CD4-positive, alpha-beta T cell (primary cell): ENCODE data around the gene TRIM3. TPM values are rescaled to one million over a fixed set of nuclear protein-coding genes. Genes with fewer than 3 reads are reported as not detected.

Experiments
- ATAC-seq: fragments of 200-7000 bp; cut with Tn5 transposase; one replicate; pipeline ENCODE4 v1.10.0; 2022; ENCODE audit warnings: mild to moderate bottlenecking; ENCODE audit not compliant: poor library complexity
- CTCF ChIA-PET: fragments of 350-600 bp; sonication (Branson Sonifier 250); formaldehyde crosslinking; loops from one replicate; lab custom pipeline; 2021; ENCODE audit warnings: antibody characterized with exemption, inconsistent platforms; lab: Charles Lee
- POLR2A ChIA-PET: fragments of 350-600 bp; sonication (Branson Sonifier 250); formaldehyde crosslinking; loops from one replicate; lab custom pipeline; 2021; ENCODE audit warnings: antibody characterized with exemption, inconsistent platforms; lab: Charles Lee
- DNase-seq, 14 experiments: peaks; one replicate each; pipeline ENCODE4 v3.0.0-alpha.2; 2013 to 2020; ENCODE audit warnings: mixed read lengths in 2 of 14
- H3K27ac ChIP-seq, 2 donors: one replicate each; pipeline versions ENCODE4 v1.5.1 to v1.7.0; 2013; ENCODE audit warnings: low read length in 2 of 2, low read depth in 1 of 2, mild to moderate bottlenecking in 1 of 2
- H3K27me3 ChIP-seq, 2 experiments: 1 replicate in 1 of 2; 2 replicates in 1 of 2; pipeline versions ENCODE4 v1.6.1 to v1.7.0; 2013; ENCODE audit warnings: low read length in 2 of 2, control low read depth in 1 of 2, mild to moderate bottlenecking in 1 of 2, moderate library complexity in 1 of 2; ENCODE audit not compliant: insufficient read depth in 2 of 2, control insufficient read depth in 1 of 2
- H3K36me3 ChIP-seq: one replicate; pipeline ENCODE4 v1.6.1; 2013; ENCODE audit warnings: low read length, control low read depth; ENCODE audit not compliant: insufficient read depth
- H3K4me1 ChIP-seq: one replicate; pipeline ENCODE4 v1.6.1; 2013; ENCODE audit warnings: low read length, control low read depth; ENCODE audit not compliant: insufficient read depth
- H3K4me3 ChIP-seq: one replicate; pipeline ENCODE4 v1.5.1; 2013; ENCODE audit warnings: mild to moderate bottlenecking, low read length, moderate library complexity
- H3K9me3 ChIP-seq, 2 experiments: 1 replicate in 1 of 2; 2 replicates in 1 of 2; pipeline versions ENCODE4 v1.6.1 to v1.7.0; 2013; ENCODE audit warnings: low read length in 2 of 2, mild to moderate bottlenecking in 2 of 2, control low read depth in 1 of 2, moderate library complexity in 1 of 2; ENCODE audit not compliant: control insufficient read depth in 1 of 2, insufficient read depth in 1 of 2
- H3K27ac Mint-ChIP-seq: one replicate; pipeline ENCODE4 v1.8.0; 2020; ENCODE audit warnings: mixed read lengths
- H3K27me3 Mint-ChIP-seq: one replicate; pipeline ENCODE4 v1.8.0; 2021; ENCODE audit warnings: mixed read lengths
- H3K36me3 Mint-ChIP-seq: one replicate; pipeline ENCODE4 v1.8.0; 2021; ENCODE audit warnings: low read depth, mixed read lengths
- H3K4me1 Mint-ChIP-seq: one replicate; pipeline ENCODE4 v1.8.0; 2021; ENCODE audit warnings: low read depth, mixed read lengths
- H3K4me3 Mint-ChIP-seq: one replicate; pipeline ENCODE4 v1.8.0; 2020; ENCODE audit warnings: mild to moderate bottlenecking, mixed read lengths
- H3K9me3 Mint-ChIP-seq: one replicate; pipeline ENCODE4 v1.8.0; 2020; ENCODE audit warnings: mixed read lengths
- intact Hi-C, 2 experiments: fragments of 100-400 bp; cut with DNase I in 1 of 2; cut with micrococcal nuclease in 1 of 2; formaldehyde crosslinking; loops; one replicate each; pipeline versions ENCODE4 v1.15.1 to v1.9.0; 2023 to 2025; cut with DNase I, micrococcal nuclease
- total RNA-seq, 174 experiments: library from RNA in 2 of 174; stranded (reverse) in 2 of 174; gene quantifications; one replicate each; pipeline ENCODE4 v1.2.3 and lab custom pipeline; 2021 to 2026
- TF ChIP-seq, protein P1 (sequence below): fragments of 200-600 bp; IDR thresholded peaks from one replicate; pipeline ENCODE4 v1.8.0; 2022; ENCODE audit warnings: antibody characterized with exemption, mild to moderate bottlenecking

The TRIM3 gene
- total RNA-seq, 2 experiments from 2014 or later = 16.4 to 16.6 TPM

DNA sequence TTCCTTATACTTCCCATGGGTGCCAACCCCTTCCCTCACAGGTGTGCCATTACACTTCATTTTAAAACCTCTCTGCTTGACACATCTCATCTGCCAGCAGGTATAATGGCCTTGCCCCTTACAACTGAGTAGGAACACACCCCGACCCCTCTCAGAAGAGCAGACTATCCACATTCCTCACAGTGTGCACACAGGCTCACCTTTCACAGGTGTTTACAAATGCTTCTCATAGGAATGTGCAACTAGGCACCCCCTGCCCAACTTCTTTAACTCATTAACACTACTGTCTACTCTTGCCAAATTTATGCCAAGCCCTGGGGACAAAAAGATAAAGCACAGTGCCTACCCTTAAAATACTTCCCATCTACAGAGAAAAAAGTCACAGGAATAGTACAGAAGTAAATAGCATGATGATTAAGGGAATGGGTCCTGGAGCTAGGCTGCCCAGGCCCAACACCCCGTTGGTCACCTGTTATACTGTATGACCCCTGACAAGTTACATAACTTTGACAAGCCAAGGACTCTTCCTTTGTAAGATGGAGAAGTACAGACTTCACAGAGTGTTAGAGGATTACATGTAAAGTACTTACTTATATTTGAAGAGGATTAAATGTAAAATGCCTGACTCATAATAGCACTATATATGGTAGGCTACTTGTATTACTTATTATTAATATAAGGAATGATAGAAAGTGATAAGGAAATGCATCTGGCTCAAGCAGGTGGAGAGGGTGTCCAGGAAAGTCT is 15.2 kb downstream of the TRIM3 start:
- no peaks in the 10 kb centered on the region for H3K4me1 ChIP-seq
- Mint-ChIP-seq H3K27me3 (no peaks in the 10 kb centered on the region), H3K9me3 (no peaks in the 10 kb centered on the region), H3K4me3 (no peak overlapping the region), H3K4me1 (no peaks in the 10 kb centered on the region), H3K27ac (no peak overlapping the region), H3K36me3 (peaks cover 37% of the 10 kb centered on the region)
- TF ChIP-seq, protein P1, sequence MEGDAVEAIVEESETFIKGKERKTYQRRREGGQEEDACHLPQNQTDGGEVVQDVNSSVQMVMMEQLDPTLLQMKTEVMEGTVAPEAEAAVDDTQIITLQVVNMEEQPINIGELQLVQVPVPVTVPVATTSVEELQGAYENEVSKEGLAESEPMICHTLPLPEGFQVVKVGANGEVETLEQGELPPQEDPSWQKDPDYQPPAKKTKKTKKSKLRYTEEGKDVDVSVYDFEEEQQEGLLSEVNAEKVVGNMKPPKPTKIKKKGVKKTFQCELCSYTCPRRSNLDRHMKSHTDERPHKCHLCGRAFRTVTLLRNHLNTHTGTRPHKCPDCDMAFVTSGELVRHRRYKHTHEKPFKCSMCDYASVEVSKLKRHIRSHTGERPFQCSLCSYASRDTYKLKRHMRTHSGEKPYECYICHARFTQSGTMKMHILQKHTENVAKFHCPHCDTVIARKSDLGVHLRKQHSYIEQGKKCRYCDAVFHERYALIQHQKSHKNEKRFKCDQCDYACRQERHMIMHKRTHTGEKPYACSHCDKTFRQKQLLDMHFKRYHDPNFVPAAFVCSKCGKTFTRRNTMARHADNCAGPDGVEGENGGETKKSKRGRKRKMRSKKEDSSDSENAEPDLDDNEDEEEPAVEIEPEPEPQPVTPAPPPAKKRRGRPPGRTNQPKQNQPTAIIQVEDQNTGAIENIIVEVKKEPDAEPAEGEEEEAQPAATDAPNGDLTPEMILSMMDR = no peak
- no peak overlapping the region for H3K4me3 ChIP-seq
- ATAC-seq = no peak
- ChIA-PET CTCF (no interaction called here), POLR2A (no interaction called here)
- peaks cover 39% of the 10 kb centered on the region for H3K36me3 ChIP-seq
- H3K27me3 ChIP-seq = no peaks in the 10 kb centered on the region
- H3K27ac ChIP-seq = no peak overlapping the region
- intact Hi-C loops = no loop called here
- no peaks in the 10 kb centered on the region for H3K9me3 ChIP-seq
- DNase-seq = no peak

DNA sequence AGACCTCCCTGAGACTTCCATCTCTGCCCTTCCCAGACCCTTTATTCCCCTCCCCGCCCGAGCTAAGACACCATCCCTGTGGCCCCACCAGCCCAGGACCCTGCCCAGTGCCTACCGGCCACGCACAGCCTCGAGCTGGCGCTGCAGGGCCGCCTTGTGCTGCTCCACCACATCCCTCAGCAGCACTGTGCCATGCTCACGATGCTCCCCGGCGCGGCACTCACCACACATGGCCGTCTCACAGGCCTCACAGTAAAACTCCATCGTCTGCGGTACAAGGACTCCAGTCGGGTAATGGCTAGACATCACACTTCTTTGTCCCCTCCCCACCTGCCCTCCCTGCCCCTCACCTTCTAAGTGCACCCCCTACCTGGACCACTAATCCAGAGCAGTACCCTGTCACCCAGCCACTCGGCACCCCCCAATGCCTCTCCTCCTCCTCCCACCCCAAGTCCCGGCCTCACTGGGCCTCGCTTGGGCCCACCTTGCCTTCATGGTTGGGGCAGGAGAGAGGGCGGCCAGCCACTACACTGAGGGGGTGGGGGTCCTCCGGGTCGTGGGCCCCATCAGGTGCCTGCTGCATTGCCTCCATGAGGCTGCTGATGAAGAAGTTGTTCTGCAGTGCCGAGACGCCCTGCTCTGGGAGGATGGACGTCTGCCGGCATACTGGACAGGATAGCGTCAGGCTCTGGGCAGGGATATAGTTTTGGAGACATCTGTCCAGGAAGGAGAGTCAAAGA is 16.0 kb downstream of the TRIM3 start:
- POLR2A ChIA-PET = no interaction called here
- DNase-seq (no peak), ATAC-seq (no peak)
- H3K4me1 Mint-ChIP-seq = no peaks in the 10 kb centered on the region
- Histone ChIP-seq H3K4me1 (no peaks in the 10 kb centered on the region), H3K27me3 (no peaks in the 10 kb centered on the region), H3K9me3 (no peaks in the 10 kb centered on the region), H3K36me3 (peaks cover 35% of the 10 kb centered on the region), H3K27ac (no peak overlapping the region), H3K4me3 (no peak overlapping the region)
- TF ChIP-seq, protein P1 = no peak
- H3K27ac Mint-ChIP-seq = no peak overlapping the region
- intact Hi-C loops = no loop called here
- H3K27me3 Mint-ChIP-seq = no peaks in the 10 kb centered on the region
- CTCF ChIA-PET = no interaction called here
- peaks cover 32% of the 10 kb centered on the region for H3K36me3 Mint-ChIP-seq
- H3K9me3 Mint-ChIP-seq = no peaks in the 10 kb centered on the region
- H3K4me3 Mint-ChIP-seq = no peak overlapping the region

DNA sequence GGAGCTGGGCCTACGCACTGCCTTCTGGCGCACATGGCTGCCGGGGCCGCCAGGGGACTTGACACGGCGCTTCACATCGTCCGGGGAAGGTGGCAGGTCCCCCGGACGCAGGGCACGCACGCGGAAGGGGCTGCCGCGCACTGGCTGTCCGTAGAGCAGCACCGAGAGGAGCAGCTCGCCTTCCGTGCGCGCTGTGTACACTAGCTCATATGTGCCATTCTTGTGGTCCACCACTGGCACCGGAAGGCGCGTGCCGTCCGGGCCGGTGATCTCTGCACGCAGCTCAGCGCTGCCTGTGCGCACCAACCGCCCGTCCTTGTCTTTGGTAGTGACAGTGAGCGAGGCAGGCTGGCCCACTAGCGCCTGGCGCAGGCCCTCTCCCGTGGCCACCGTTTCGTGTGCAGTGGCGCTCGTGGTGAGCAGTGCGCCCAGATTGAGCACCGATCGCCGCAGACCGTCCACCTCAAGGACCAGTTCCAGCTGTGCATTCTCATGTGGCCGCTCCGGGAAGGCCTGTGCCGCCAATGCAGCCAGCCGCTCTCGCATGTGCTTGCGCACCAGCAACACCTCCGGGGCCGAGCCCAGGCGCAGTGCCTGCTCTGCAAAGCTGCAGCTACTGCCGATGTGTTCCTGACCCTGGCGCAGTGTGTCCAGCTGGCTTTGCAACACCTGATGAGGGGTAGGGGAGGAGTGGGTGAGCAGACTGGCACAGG is 17.2 kb downstream of the TRIM3 start:
- H3K36me3 ChIP-seq = peaks cover 38% of the 10 kb centered on the region
- Mint-ChIP-seq H3K27ac (no peak overlapping the region), H3K9me3 (no peaks in the 10 kb centered on the region), H3K36me3 (peaks cover 28% of the 10 kb centered on the region), H3K4me3 (no peak overlapping the region), H3K27me3 (no peaks in the 10 kb centered on the region), H3K4me1 (no peaks in the 10 kb centered on the region)
- H3K27me3 ChIP-seq = no peaks in the 10 kb centered on the region
- no peak for DNase-seq
- intact Hi-C loops = no loop called here
- H3K27ac ChIP-seq = no peak overlapping the region
- H3K9me3 ChIP-seq = no peaks in the 10 kb centered on the region
- TF ChIP-seq, protein P1 = no peak
- no peak for ATAC-seq
- CTCF ChIA-PET = no interaction called here
- no peak overlapping the region for H3K4me3 ChIP-seq
- POLR2A ChIA-PET = no interaction called here
- no peaks in the 10 kb centered on the region for H3K4me1 ChIP-seq
